Neural cell (in vitro differentiated cells): Measurements from ENCODE around the gene THRSP.

Source experiments
- CTCF ChIP-seq: fragments of 450-650 bp; IDR thresholded peaks from 2 replicates; pipeline ENCODE4 v1.5.1; 2014; ENCODE audit warnings: antibody characterized with exemption, mild to moderate bottlenecking, moderate library complexity; ENCODE audit not compliant: poor library complexity, severe bottlenecking
- EP300 ChIP-seq: fragments of 450-650 bp; conservative IDR thresholded peaks from 2 replicates; pipeline ENCODE4 v1.6.1; 2014; ENCODE audit warnings: antibody characterized with exemption, mild to moderate bottlenecking, moderate library complexity; ENCODE audit not compliant: poor library complexity, severe bottlenecking
- EZH2 ChIP-seq: fragments of 200-600, 300-800 bp; shearing (Covaris generic), sonication (generic); IDR thresholded peaks from 2 replicates; pipeline ENCODE4 v1.6.1; 2014; ENCODE audit warnings: antibody characterized with exemption, low read length, borderline replicate concordance, mild to moderate bottlenecking; ENCODE audit not compliant: insufficient read depth, poor library complexity, severe bottlenecking
- MXI1 ChIP-seq: fragments of 450-650 bp; conservative IDR thresholded peaks from 2 replicates; pipeline ENCODE4 v1.6.1; 2014; ENCODE audit warnings: antibody characterized with exemption, mild to moderate bottlenecking; ENCODE audit not compliant: poor library complexity, severe bottlenecking
- POLR2AphosphoS5 ChIP-seq: IDR thresholded peaks from 2 replicates; pipeline ENCODE4 v1.6.1; 2012
- RAD21 ChIP-seq: fragments of 450-650 bp; conservative IDR thresholded peaks from 2 replicates; pipeline ENCODE4 v1.6.1; 2014; ENCODE audit warnings: antibody characterized with exemption, mild to moderate bottlenecking, moderate library complexity
- TAF1 ChIP-seq: IDR thresholded peaks from 2 replicates; pipeline ENCODE4 v1.6.1; 2012; ENCODE audit warnings: low read depth
- TF ChIP-seq, protein P1 (sequence below): IDR thresholded peaks from 2 replicates; pipeline ENCODE4 v1.6.1; 2012; ENCODE audit warnings: borderline replicate concordance

DNA sequence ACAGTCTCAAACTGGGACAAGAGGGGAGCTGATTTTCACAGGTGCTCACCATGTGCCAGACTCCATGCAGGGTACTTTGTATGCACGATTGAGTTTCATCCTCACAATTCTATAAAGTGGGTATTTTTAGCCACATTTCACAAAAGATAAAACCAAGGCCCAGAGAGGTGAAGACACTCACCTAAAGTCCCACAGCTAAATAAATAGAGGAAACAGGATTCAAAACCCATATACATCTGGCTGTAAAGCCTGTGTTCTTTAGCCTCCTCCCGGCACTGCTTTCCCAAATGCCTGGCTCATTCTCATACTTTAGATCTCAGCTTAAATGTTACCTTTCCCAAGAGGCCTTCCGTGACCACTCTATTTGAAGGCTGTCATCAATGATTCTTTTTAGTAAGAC, 27.3 kb upstream of the THRSP start:
- TF ChIP-seq, protein P1, sequence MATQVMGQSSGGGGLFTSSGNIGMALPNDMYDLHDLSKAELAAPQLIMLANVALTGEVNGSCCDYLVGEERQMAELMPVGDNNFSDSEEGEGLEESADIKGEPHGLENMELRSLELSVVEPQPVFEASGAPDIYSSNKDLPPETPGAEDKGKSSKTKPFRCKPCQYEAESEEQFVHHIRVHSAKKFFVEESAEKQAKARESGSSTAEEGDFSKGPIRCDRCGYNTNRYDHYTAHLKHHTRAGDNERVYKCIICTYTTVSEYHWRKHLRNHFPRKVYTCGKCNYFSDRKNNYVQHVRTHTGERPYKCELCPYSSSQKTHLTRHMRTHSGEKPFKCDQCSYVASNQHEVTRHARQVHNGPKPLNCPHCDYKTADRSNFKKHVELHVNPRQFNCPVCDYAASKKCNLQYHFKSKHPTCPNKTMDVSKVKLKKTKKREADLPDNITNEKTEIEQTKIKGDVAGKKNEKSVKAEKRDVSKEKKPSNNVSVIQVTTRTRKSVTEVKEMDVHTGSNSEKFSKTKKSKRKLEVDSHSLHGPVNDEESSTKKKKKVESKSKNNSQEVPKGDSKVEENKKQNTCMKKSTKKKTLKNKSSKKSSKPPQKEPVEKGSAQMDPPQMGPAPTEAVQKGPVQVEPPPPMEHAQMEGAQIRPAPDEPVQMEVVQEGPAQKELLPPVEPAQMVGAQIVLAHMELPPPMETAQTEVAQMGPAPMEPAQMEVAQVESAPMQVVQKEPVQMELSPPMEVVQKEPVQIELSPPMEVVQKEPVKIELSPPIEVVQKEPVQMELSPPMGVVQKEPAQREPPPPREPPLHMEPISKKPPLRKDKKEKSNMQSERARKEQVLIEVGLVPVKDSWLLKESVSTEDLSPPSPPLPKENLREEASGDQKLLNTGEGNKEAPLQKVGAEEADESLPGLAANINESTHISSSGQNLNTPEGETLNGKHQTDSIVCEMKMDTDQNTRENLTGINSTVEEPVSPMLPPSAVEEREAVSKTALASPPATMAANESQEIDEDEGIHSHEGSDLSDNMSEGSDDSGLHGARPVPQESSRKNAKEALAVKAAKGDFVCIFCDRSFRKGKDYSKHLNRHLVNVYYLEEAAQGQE = no peak
- TF ChIP-seq CTCF = no peak
- TF ChIP-seq EZH2 = no peak
- no peak for TF ChIP-seq TAF1
- no peak for TF ChIP-seq EP300
- no peak for TF ChIP-seq MXI1
- no peak for TF ChIP-seq RAD21
- no peak for TF ChIP-seq POLR2AphosphoS5
